Gastroesophageal sphincter (tissue), 4 donors: ENCODE measurements around the gene CUX1. TPM values are rescaled to one million over a fixed set of nuclear protein-coding genes. Genes with fewer than 3 reads are reported as not detected.

Source experiments
- ATAC-seq: fragments of 150-250 bp; one replicate; pipeline ENCODE4 v1.9.1; 2016; ENCODE audit warnings: mild to moderate bottlenecking, moderate library complexity
- H3K27ac ChIP-seq, 4 donors: fragments of 200-600 bp; sonication (generic) in 3 of 4; 1 replicate in 3 of 4; 2 replicates in 1 of 4; pipeline ENCODE4 v1.5.1; 2016 to 2019
- H3K27me3 ChIP-seq: fragments of 200-600 bp; sonication (generic); one replicate; pipeline ENCODE4 v1.5.1; 2019
- H3K36me3 ChIP-seq, 2 donors: fragments of 200-600 bp; sonication (generic); one replicate each; pipeline ENCODE4 v1.5.1; 2019; ENCODE audit warnings: control low read depth in 1 of 2
- H3K4me1 ChIP-seq, 3 donors: fragments of 200-600 bp; sonication (generic); 1 replicate in 2 of 3; 2 replicates in 1 of 3; pipeline ENCODE4 v1.5.1; 2016 to 2019; ENCODE audit warnings: control low read depth in 2 of 3
- H3K4me3 ChIP-seq, 2 donors: fragments of 200-600 bp; sonication (generic); one replicate each; pipeline ENCODE4 v1.5.1; 2019; ENCODE audit warnings: mild to moderate bottlenecking in 1 of 2, moderate library complexity in 1 of 2
- H3K9me3 ChIP-seq, 3 donors: fragments of 200-600 bp; sonication (generic); one replicate each; pipeline ENCODE4 v1.5.1; 2017 to 2019; ENCODE audit warnings: control low read depth in 2 of 3
- EP300 ChIP-seq: sonication (generic); formaldehyde crosslinking; IDR thresholded peaks from one replicate; pipeline ENCODE4 v1.6.1; 2017; ENCODE audit warnings: antibody characterized with exemption, mild to moderate bottlenecking
- POLR2A ChIP-seq, 2 donors: fragments of 450-650 bp; IDR thresholded peaks; one replicate each; pipeline ENCODE4 v1.6.1; 2017; ENCODE audit warnings: antibody characterized with exemption in 2 of 2, mild to moderate bottlenecking in 2 of 2, moderate library complexity in 1 of 2
- POLR2AphosphoS5 ChIP-seq: sonication (generic); formaldehyde crosslinking; IDR thresholded peaks from one replicate; pipeline ENCODE4 v1.6.1; 2017; ENCODE audit warnings: antibody characterized with exemption
- WGBS, 2 donors: methylation state at CpG; one replicate each; pipeline ENCODE4 v1.1.5; 2018; ENCODE audit warnings: low coverage in 1 of 2; 5-methylcytosine and 5-hydroxymethylcytosine counted together
- total RNA-seq, 4 donors: library from RNA; depleted of rRNA; stranded (reverse); fragments of >200 nt; gene quantifications; one replicate each; pipeline ENCODE4 v1.1.0, GENCODE V29; 2016
- TF ChIP-seq, protein P1 (sequence below), 4 experiments: fragments of 200-600 bp in 2 of 4; fragments of 450-650 bp in 2 of 4; sonication (generic) in 1 of 4; IDR thresholded peaks; one replicate each; pipeline ENCODE4 v1.5.1; 2017 to 2019; ENCODE audit warnings: antibody characterized with exemption in 4 of 4, mild to moderate bottlenecking in 2 of 4, moderate library complexity in 2 of 4

The CUX1 gene
- total RNA-seq, 4 donors from 2014 or later = 84.4 to 134 (median 110) TPM

DNA sequence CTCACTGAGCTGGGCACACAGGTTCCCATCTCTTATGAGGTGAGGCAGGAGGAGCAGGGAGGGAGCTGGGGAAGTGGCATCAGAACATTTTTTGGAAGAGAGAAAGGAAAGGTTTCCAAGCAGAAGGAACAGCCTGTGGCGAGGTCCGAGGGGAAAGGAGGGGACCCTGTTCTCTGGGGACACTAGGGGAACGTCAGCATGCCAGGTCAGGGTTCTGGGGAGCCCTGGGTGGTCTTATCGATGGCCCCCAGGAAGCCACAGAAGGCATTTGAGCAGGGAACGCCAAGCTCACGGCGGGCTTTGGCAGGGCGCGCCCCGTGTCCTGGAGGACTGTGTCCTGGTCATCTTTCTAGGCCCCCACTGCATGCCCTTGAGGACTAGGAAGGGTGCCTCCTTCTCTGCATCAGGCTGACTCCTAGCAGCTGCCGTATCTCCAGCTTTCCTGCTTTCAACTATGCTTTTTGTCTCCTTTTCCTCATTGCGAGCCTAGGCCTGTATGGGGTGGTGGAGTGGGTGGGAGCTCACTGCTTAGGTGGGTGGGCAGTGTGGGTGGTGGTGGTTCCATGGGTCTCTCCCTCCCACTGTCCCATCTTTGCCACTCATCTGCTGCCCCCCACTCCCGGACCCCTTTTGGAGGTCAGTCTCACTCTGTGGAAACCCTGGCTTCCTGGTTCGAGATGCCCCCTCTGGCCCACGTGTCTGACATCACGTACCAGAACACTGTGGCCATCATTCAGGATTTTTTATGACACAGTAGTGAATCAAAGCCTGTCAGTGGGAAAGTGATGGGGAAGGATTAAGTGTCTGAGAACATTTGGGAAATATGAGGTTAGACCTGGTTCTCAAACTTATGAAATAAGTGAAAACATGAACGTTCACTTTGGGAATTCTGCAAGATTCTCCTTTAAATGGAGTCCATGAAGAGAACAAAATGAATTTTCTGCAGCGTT lies 89.1 kb downstream of the CUX1 start:
- no peak for ATAC-seq
- TF ChIP-seq, protein P1, sequence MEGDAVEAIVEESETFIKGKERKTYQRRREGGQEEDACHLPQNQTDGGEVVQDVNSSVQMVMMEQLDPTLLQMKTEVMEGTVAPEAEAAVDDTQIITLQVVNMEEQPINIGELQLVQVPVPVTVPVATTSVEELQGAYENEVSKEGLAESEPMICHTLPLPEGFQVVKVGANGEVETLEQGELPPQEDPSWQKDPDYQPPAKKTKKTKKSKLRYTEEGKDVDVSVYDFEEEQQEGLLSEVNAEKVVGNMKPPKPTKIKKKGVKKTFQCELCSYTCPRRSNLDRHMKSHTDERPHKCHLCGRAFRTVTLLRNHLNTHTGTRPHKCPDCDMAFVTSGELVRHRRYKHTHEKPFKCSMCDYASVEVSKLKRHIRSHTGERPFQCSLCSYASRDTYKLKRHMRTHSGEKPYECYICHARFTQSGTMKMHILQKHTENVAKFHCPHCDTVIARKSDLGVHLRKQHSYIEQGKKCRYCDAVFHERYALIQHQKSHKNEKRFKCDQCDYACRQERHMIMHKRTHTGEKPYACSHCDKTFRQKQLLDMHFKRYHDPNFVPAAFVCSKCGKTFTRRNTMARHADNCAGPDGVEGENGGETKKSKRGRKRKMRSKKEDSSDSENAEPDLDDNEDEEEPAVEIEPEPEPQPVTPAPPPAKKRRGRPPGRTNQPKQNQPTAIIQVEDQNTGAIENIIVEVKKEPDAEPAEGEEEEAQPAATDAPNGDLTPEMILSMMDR (IDR thresholded peaks at IDR 0.05) = no peak
- TF ChIP-seq POLR2AphosphoS5 (no peak), EP300 (no peak), POLR2A (IDR thresholded peaks at IDR 0.05) (no peak)
- Histone ChIP-seq H3K4me1 (peaks cover 0 to 26% (median 4%) of the 10 kb centered on the region in 3 donors), H3K9me3 (no peaks in the 10 kb centered on the region), H3K27ac (no peak overlapping the region), H3K4me3 (no peak overlapping the region), H3K27me3 (no peaks in the 10 kb centered on the region), H3K36me3 (no peaks in the 10 kb centered on the region)
- WGBS, 2 donors = 91 to 96% methylated on average over 6 to 9 of the region's 18 CpGs

DNA sequence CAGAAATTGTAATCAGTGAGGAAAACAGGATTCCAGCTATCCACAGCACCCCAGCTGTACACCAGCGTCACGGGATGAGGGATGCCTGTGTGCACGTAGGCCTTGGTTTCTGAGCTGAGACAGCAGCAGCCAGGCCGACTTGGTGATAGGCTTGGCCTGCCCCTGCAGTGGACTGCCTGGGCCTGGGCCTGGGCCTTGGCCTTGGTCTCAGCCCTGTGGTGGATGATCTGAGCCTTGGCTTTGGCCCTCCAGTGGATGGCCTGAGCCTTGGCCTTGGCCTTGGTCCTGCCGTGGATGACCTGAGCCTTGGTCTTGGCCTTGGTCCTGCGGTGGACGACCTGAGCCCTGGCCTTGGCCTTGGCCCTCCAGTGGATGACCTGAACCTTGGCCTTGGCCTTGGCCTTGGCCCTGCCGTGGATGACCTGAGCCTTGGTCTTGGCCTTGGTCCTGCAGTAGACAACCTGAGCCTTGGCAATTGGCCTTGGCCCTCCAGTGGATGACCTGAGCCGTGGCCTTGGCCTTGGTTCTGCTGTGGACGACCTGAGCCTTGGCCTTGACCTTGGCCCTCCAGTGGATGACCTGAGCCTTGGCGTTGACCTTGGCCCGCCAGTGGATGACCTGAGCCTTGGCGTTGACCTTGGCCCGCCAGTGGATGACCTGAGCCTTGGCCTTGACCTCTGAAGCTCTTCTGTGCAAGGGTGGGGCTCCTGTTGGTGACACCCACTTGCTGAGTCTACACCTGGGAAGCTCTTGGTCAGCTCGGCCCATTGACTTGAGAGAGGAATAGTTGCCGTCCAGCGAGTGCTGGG lies 93.8 kb downstream of the CUX1 start:
- H3K27me3 ChIP-seq = no peaks in the 10 kb centered on the region
- WGBS, 2 donors = 50 to 80% methylated on average over 4 of the region's 17 CpGs
- TF ChIP-seq POLR2A (IDR thresholded peaks at IDR 0.05) (no peak), POLR2AphosphoS5 (peak; percentile 34)
- TF ChIP-seq, protein P1 (IDR thresholded peaks at IDR 0.05) = no peak
- no peaks in the 10 kb centered on the region for H3K9me3 ChIP-seq
- H3K27ac ChIP-seq = peak overlapping the region in 3 of 4 donors; percentile 27 to 79 (median 61)
- H3K4me1 ChIP-seq = peaks cover 4 to 57% (median 10%) of the 10 kb centered on the region in 3 donors
- ATAC-seq = peak; percentile 47
- H3K4me3 ChIP-seq = no peak overlapping the region
- peaks cover 0 to 4% of the 10 kb centered on the region in 2 donors for H3K36me3 ChIP-seq

- peak; percentile 91 for ATAC-seq
- H3K27ac ChIP-seq = peak overlapping the region; percentile 17 to 79 (median 47)
- TF ChIP-seq, protein P1 (IDR thresholded peaks at IDR 0.05) = peak in 1 of 4 experiments; percentile 18
- TF ChIP-seq POLR2AphosphoS5 (peak; percentile 85), EP300 (no peak)
- WGBS, 2 donors = 51 to 87% methylated on average over 4 to 15 of the region's 21 CpGs
- no peaks in the 10 kb centered on the region for H3K27me3 ChIP-seq
- H3K4me1 ChIP-seq = peaks cover 4 to 61% (median 10%) of the 10 kb centered on the region in 3 donors
- H3K4me3 ChIP-seq = no peak overlapping the region
- H3K9me3 ChIP-seq = no peaks in the 10 kb centered on the region
- H3K36me3 ChIP-seq = peaks cover 0 to 13% of the 10 kb centered on the region in 2 donors
Observed at GRCh38 chr7:101911800-101912715, 94.6 kb downstream of the CUX1 start.

DNA sequence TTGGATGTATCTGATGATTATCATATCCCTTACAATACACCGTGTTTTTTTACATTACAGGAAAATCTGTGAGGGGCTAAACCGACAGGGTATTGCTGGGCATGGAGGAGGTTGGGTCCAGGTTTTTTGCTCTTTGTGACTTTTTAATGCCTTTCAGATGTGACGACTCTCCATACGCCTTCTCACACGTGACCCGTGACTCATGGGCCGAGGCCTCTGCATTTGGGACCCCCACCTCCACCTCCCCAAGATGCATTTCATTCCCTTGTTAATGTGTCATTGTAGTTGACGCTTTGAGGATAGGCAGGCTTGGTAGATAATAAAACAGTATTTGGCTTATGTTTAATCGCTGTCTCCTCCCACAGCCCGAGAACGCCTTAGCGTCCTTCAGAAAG lies 95.3 kb downstream of the CUX1 start:
- Histone ChIP-seq H3K36me3 (peaks cover 0 to 19% of the 10 kb centered on the region in 2 donors), H3K27ac (peak overlapping the region; percentile 4 to 79 (median 25)), H3K27me3 (no peaks in the 10 kb centered on the region), H3K4me3 (no peak overlapping the region), H3K9me3 (no peaks in the 10 kb centered on the region), H3K4me1 (peaks cover 4 to 67% (median 10%) of the 10 kb centered on the region in 3 donors)
- WGBS, 2 donors = 67 to 81% methylated on average over 6 to 12 of the region's 12 CpGs
- ATAC-seq = no peak
- TF ChIP-seq, protein P1 (IDR thresholded peaks at IDR 0.05) = no peak
- TF ChIP-seq POLR2AphosphoS5 (no peak), POLR2A (IDR thresholded peaks at IDR 0.05) (no peak), EP300 (no peak)
